Adipocyte (in vitro differentiated cells): Measurements from ENCODE around the gene LY6G6D.

ENCODE experiments used
- DNase-seq: peaks from one replicate; pipeline ENCODE4 v3.0.0-alpha.2; 2015; ENCODE audit warnings: low read depth
- H3K27me3 ChIP-seq: replicated peaks from 2 replicates; pipeline ENCODE4 v1.7.0; 2013; ENCODE audit warnings: mild to moderate bottlenecking, low read length, moderate library complexity; ENCODE audit not compliant: control insufficient read depth, insufficient read depth
- H3K36me3 ChIP-seq: 2 replicates; pipeline ENCODE4 v1.7.0; 2013; ENCODE audit warnings: low read length, mild to moderate bottlenecking, moderate library complexity; ENCODE audit not compliant: control insufficient read depth, insufficient read depth, severe bottlenecking
- H3K4me1 ChIP-seq: 2 replicates; pipeline ENCODE4 v1.7.0; 2013; ENCODE audit warnings: mild to moderate bottlenecking, low read length, moderate library complexity; ENCODE audit not compliant: control insufficient read depth, insufficient read depth
- H3K4me3 ChIP-seq: 2 replicates; pipeline ENCODE4 v1.7.0; 2013; ENCODE audit warnings: mild to moderate bottlenecking, low read length, moderate library complexity
- H3K9ac ChIP-seq: 2 replicates; pipeline ENCODE4 v1.7.0; 2013; ENCODE audit warnings: mild to moderate bottlenecking, low read length, moderate library complexity
- H3K9me3 ChIP-seq: 2 replicates; pipeline ENCODE4 v1.7.0; 2013; ENCODE audit warnings: mild to moderate bottlenecking, low read length, moderate library complexity; ENCODE audit not compliant: control insufficient read depth

The LY6G6D gene

DNA sequence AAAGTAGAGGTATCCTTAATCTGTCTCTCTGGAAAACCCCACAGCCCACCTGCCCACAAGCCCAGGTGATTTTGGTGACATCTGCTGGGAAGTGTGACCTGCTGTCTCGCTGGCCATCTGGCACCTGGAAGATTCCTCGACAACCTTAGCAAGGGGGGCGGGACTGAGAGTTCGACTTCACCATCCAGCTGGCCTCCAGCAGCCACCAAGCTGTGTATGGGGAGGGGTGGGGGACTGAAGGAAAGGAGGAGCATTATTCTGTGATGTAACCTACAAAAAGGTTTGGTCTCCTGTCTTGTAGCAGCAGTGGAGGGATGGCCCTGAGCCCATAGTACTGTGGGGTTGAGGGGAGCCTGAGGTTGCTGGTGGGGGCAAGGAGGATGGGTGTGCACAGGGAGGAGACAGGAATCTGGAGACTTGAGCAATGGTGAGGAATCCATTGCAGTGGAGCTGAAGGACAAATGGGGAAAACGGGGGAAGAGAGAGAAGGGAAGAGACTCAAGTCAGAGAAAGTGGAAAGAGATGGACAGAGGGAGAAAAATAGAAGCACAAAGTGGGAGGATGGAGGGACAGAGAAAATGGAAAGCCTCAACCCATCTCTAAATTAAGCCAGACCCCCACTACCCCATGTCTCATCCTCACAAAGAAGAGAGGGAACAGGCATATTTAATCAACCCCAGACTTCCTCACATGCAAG is 4.5 kb upstream of the LY6G6D start:
- no peaks in the 10 kb centered on the region for H3K9me3 ChIP-seq
- DNase-seq, result no peak

GRCh38 chr6:31711233-31711632 is 3.9 kb upstream of the LY6G6D start:
- no peaks in the 10 kb centered on the region for H3K36me3 ChIP-seq
- H3K9ac ChIP-seq, result no peak overlapping the region
- H3K4me1 ChIP-seq, result no peaks in the 10 kb centered on the region
- H3K9me3 ChIP-seq, result no peaks in the 10 kb centered on the region
- peaks cover 26% of the 10 kb centered on the region for H3K27me3 ChIP-seq
- H3K4me3 ChIP-seq, result no peak overlapping the region
- DNase-seq, result no peak

More for the DNA sequence above, 4.5 kb upstream of the LY6G6D start:
- Histone ChIP-seq H3K9ac (no peak overlapping the region), H3K27me3 (peaks cover 26% of the 10 kb centered on the region), H3K36me3 (no peaks in the 10 kb centered on the region), H3K4me3 (no peak overlapping the region), H3K4me1 (no peaks in the 10 kb centered on the region)

DNA sequence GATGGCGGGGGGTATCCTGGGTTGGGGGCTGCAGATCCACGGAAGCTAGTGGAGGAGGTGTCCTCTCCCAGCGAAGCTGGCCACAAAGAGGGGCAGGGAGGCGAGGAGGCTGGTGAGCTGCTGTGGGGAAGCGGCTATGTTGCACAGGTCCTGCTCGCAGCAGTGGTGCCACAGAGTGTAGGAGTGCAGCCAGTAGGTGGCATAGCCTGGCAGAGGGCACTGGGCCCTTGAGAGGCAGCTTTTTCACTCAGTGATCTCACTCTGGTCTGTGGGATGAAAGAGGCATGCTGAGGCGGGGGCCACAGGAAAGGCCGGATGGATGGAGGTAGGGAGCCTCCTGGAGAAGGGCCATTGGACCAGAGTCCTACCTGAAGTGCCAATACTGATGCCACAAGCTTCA is 2.9 kb upstream of the LY6G6D start:
- no peak for DNase-seq
- H3K9me3 ChIP-seq, result no peaks in the 10 kb centered on the region
- no peaks in the 10 kb centered on the region for H3K4me1 ChIP-seq
- H3K9ac ChIP-seq, result no peak overlapping the region
- no peaks in the 10 kb centered on the region for H3K36me3 ChIP-seq
- H3K4me3 ChIP-seq, result no peak overlapping the region
- peaks cover 26% of the 10 kb centered on the region for H3K27me3 ChIP-seq

DNA sequence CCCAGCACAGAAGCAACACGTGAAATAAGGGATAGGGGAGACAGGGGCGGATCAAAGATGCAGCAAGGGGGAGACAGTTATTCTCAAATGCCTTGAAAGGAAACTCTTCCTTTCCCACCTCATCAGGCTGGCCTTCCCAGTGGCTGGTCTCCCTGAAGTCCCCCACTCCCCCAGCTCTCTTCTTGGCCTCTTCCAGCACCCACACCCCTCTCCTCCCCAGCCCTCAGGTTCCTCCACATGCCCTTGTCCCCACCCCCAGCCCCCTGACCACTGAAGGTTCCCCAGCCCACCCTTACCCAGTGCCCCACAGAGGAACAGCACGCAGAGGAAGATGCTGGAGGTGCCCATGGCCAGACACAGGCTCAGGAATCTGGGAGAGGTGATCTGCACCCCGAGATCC is 1.7 kb upstream of the LY6G6D start:
- no peak overlapping the region for H3K4me3 ChIP-seq
- H3K27me3 ChIP-seq, result peaks cover 26% of the 10 kb centered on the region
- H3K4me1 ChIP-seq, result no peaks in the 10 kb centered on the region
- no peaks in the 10 kb centered on the region for H3K9me3 ChIP-seq
- H3K36me3 ChIP-seq, result no peaks in the 10 kb centered on the region
- DNase-seq, result no peak
- no peak overlapping the region for H3K9ac ChIP-seq

DNA sequence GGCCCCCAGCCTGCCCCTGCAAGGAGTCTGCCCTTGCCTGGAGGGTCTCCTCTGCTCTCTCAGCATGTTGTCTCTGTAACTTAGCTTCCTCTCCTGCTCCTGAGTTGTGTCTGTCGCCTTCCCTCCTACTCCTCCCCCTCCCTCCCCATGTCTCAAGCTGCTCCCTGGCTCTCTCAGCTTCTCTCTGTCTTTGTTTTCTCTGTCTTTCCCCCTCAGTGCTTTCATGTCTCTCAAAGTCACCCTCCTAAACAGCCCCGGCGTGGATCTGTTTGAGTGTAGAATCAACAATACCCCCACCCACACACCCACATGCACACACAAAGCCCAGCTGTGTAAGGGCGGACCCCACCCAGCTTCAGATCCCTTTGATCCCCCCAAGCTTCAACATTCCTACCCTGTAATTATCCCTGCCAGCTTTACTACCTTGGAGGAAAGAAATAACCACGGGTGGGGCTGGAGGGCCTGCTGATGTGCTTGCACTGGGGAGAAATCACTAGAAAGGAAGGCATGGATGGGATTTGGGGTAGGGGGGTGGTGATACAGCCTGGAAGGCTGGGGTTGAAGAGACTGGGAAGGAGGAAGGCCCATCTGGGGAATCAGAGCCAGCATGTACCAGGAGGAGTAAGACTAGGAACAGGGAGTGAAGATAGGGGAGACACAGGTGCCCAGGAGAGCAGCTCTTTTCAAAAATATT is 1.0 kb upstream of the LY6G6D start:
- no peaks in the 10 kb centered on the region for H3K36me3 ChIP-seq
- no peaks in the 10 kb centered on the region for H3K4me1 ChIP-seq
- DNase-seq, result no peak
- no peaks in the 10 kb centered on the region for H3K9me3 ChIP-seq
- H3K4me3 ChIP-seq, result no peak overlapping the region
- no peak overlapping the region for H3K9ac ChIP-seq
- H3K27me3 ChIP-seq, result peaks cover 26% of the 10 kb centered on the region

DNA sequence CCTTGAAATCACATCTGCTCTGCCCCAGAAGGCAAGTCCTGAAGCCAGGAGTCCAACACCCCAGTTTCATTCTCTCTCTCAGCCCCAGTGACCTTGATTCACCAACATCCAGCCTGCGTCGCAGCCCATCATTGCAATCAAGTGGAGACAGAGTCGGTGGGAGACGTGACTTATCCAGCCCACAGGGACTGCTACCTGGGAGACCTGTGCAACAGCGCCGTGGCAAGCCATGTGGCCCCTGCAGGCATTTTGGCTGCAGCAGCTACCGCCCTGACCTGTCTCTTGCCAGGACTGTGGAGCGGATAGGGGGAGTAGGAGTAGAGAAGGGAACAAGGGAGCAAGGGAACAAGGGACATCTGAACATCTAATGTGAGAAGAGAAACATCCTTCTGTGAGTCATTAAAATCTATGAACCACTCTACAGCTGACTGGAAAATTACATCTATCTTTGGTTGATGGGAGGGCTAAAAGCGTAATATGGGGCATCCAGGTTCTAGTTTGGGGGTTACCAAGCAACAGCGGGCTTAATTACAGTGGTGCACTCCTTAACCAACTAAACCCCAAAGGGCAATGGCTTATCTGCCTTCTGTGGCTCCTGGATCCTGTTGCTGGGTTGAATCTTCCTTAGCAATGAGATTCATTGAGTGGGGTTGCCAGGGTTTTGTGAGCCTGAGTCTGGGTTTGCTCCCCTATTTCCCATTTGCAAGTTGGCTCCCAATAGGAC is 2.5 kb downstream of the LY6G6D start:
- no peak overlapping the region for H3K9ac ChIP-seq
- DNase-seq, result no peak

DNA sequence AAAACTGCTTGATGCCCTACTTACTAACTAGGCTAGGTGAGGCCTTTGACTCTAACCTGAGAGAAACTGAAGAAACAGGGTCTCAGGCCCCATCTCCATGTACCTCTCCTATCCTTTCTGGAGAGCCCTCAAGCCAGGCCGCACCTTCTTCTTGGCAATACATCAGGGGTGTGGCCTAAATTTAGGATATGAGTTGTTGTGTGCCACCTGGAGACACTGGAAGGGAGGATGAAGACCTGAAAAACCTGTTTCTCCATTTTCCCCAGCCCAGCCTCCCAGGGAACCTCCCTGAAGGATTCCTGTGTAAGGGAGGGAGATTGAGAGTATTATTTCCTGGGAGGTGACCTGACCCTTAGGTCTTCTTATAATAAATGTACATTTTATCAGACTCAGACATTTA is 3.1 kb downstream of the LY6G6D start:
- Histone ChIP-seq H3K27me3 (peaks cover 10% of the 10 kb centered on the region), H3K9ac (no peak overlapping the region), H3K4me3 (no peak overlapping the region), H3K9me3 (no peaks in the 10 kb centered on the region), H3K4me1 (no peaks in the 10 kb centered on the region), H3K36me3 (no peaks in the 10 kb centered on the region)
- DNase-seq, result no peak

More for the DNA sequence above, 2.5 kb downstream of the LY6G6D start:
- H3K4me1 ChIP-seq, result no peaks in the 10 kb centered on the region
- H3K9me3 ChIP-seq, result no peaks in the 10 kb centered on the region
- no peaks in the 10 kb centered on the region for H3K36me3 ChIP-seq
- peaks cover 10% of the 10 kb centered on the region for H3K27me3 ChIP-seq
- no peak overlapping the region for H3K4me3 ChIP-seq

- Histone ChIP-seq H3K4me1 (no peaks in the 10 kb centered on the region), H3K27me3 (peaks cover 6% of the 10 kb centered on the region), H3K9ac (no peak overlapping the region), H3K9me3 (no peaks in the 10 kb centered on the region), H3K36me3 (no peaks in the 10 kb centered on the region), H3K4me3 (no peak overlapping the region)
- DNase-seq, result no peak
Measured at GRCh38 chr6:31719001-31719400, 3.9 kb downstream of the LY6G6D start.

- H3K27me3 ChIP-seq, result peaks cover 2% of the 10 kb centered on the region
- DNase-seq, result no peak
- no peaks in the 10 kb centered on the region for H3K36me3 ChIP-seq
- no peaks in the 10 kb centered on the region for H3K9me3 ChIP-seq
- H3K4me3 ChIP-seq, result no peak overlapping the region
- H3K4me1 ChIP-seq, result no peaks in the 10 kb centered on the region
- H3K9ac ChIP-seq, result no peak overlapping the region
Measured at GRCh38 chr6:31720196-31720770, 5.1 kb downstream of the LY6G6D start.

GRCh38 chr6:31721351-31722020 is 6.3 kb downstream of the LY6G6D start, which contains the start of gene LY6G6C:
Gene LY6G6C (minus strand): TSS chr6:31721746. CDS start chr6:31721679, 67 bp downstream.
- no peak for DNase-seq
- Histone ChIP-seq H3K9me3 (no peaks in the 10 kb centered on the region), H3K36me3 (peaks cover 5% of the 10 kb centered on the region), H3K4me1 (no peaks in the 10 kb centered on the region), H3K4me3 (no peak within 1 kb of the TSS), H3K9ac (no peak within 1 kb of the TSS), H3K27me3 (peaks cover 2% of the 10 kb centered on the region)
